ENCODE data around the gene NT5M.

Gene NT5M

GRCh38 chr17:17345294-17345597, 42.1 kb downstream of the NT5M start:
- TF ChIP-seq ZC3H10 (CRISPR knock-in tag; IDR thresholded peaks at IDR 0.05) (no peak), PPARA (CRISPR knock-in tag; IDR thresholded peaks at IDR 0.05; ENCODE audit: borderline replicate concordance) (no peak), TCF4 (CRISPR knock-in tag; IDR thresholded peaks at IDR 0.05; ENCODE audit: borderline replicate concordance) (no peak), ISL1 (CRISPR knock-in tag; IDR thresholded peaks at IDR 0.05) (no peak), CSDC2 (CRISPR knock-in tag; IDR thresholded peaks at IDR 0.05) (no peak), ZFP3 (CRISPR knock-in tag; IDR thresholded peaks at IDR 0.05) (no peak), ESRRG (CRISPR knock-in tag; IDR thresholded peaks at IDR 0.05) (no peak), TSHZ2 (CRISPR knock-in tag; IDR thresholded peaks at IDR 0.05) (no peak), PATZ1 (CRISPR knock-in tag; IDR thresholded peaks at IDR 0.05; ENCODE audit: borderline replicate concordance) (no peak), CSRNP3 (CRISPR knock-in tag; IDR thresholded peaks at IDR 0.05) (no peak), ZNF8 (CRISPR knock-in tag; IDR thresholded peaks at IDR 0.05) (no peak), BACH2 (CRISPR knock-in tag; IDR thresholded peaks at IDR 0.05; ENCODE audit: borderline replicate concordance) (no peak)
- no peak for ATAC-seq

- TF ChIP-seq ZFP30 (CRISPR knock-in tag; IDR thresholded peaks at IDR 0.05), result no peak
- no peak for ATAC-seq
Measured at GRCh38 chr17:17345686-17346427, 42.7 kb downstream of the NT5M start.

- ATAC-seq, result no peak
- TF ChIP-seq ZNF565 (CRISPR knock-in tag; conservative IDR thresholded peaks at IDR 0.05; ENCODE audit: low read depth) (no peak), ZFP3 (CRISPR knock-in tag; IDR thresholded peaks at IDR 0.05) (no peak), ESRRG (CRISPR knock-in tag; IDR thresholded peaks at IDR 0.05) (no peak), ZFP30 (CRISPR knock-in tag; IDR thresholded peaks at IDR 0.05) (no peak), POU6F1 (CRISPR knock-in tag; IDR thresholded peaks at IDR 0.05; ENCODE audit: borderline replicate concordance, low read depth) (no peak), OSR1 (CRISPR knock-in tag; IDR thresholded peaks at IDR 0.05) (no peak), ZC3H10 (CRISPR knock-in tag; IDR thresholded peaks at IDR 0.05) (no peak), CREB5 (CRISPR knock-in tag; IDR thresholded peaks at IDR 0.05; ENCODE audit: low read depth) (no peak), BACH2 (CRISPR knock-in tag; IDR thresholded peaks at IDR 0.05; ENCODE audit: borderline replicate concordance) (no peak), TSHZ2 (CRISPR knock-in tag; IDR thresholded peaks at IDR 0.05) (no peak), PPARA (CRISPR knock-in tag; IDR thresholded peaks at IDR 0.05; ENCODE audit: borderline replicate concordance) (no peak), ZNF8 (CRISPR knock-in tag; IDR thresholded peaks at IDR 0.05) (no peak), TOX (CRISPR knock-in tag; IDR thresholded peaks at IDR 0.05; ENCODE audit: borderline replicate concordance) (no peak)
Measured at GRCh38 chr17:17346428-17347233, 43.5 kb downstream of the NT5M start.

All from SK-N-SH treated with all-trans-retinoic acid at 6 μM for 48 hours (cell line).